ENCODE measurements around the gene PPP1R12A.
"Not testable (repeated sequence)": the region's sequence is repeated elsewhere in the genome, so short reads cannot be mapped to it uniquely, and the experiment has no call there.

The PPP1R12A gene

DNA sequence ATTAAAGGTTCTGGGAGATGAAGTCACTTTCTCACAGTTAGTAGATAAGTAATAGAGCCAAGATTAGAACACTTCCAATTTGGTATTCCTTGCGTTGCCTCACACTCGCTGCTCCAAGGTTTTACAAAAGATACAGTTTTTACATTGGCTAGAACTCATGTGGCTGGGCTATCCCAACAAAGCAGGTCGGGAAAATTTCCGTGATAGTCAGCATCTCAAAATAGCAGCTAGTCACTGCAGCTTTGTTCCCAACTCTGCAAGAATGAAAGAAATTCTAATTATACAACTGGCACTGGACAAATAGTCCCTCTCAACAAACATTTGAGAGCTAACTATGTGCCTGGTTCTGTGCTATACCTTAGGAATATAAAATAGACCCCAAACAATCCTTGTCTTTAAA is 24.6 kb upstream of the PPP1R12A start:
- Histone ChIP-seq H3K36me3 (ENCODE audit: control insufficient read depth, insufficient read depth, low read length) (no peaks in the 10 kb centered on the region), H3K27ac (ENCODE audit: low read depth, low read length, severe bottlenecking) (no peak overlapping the region), H3K4me3 (ENCODE audit: extremely low read depth, insufficient read depth, low read length, poor library complexity, severe bottlenecking) (no peak overlapping the region), H3K9me3 (ENCODE audit: control insufficient read depth, low read length) (no peaks in the 10 kb centered on the region), H3K4me1 (ENCODE audit: control insufficient read depth, insufficient read depth, low read length, poor library complexity, severe bottlenecking) (peaks cover 3% of the 10 kb centered on the region)
- 93 to 97% methylated on average over 4 of the region's 4 CpGs for WGBS, 2 experiments (ENCODE audit: insufficient coverage in 2 of 2)

DNA sequence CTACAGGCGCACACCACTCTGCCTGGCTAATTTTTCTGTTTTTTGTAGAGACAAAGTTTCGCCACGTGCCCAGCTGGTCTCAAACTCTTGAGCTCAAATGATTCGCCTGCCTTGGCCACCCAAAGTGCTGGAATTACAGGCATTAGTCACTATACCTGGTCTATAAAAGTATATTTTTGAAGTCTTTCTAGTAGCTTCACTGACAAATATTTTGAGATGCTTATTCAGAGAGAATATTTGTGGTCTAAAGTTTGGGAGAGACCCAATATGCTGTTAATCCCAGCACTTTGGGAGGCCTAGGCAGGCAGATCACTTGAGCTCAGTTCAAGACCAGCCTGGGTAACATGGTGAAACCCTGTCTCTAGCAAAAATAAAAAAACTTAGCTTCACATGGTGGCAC is 22.0 kb upstream of the PPP1R12A start:
- 88 to 100% methylated on average over 3 of the region's 4 CpGs for WGBS, 2 experiments (ENCODE audit: insufficient coverage in 2 of 2)
- no peak overlapping the region for H3K27ac ChIP-seq (ENCODE audit: low read depth, low read length, severe bottlenecking)
- H3K4me1 ChIP-seq (ENCODE audit: control insufficient read depth, insufficient read depth, low read length, poor library complexity, severe bottlenecking) = peaks cover 3% of the 10 kb centered on the region

DNA sequence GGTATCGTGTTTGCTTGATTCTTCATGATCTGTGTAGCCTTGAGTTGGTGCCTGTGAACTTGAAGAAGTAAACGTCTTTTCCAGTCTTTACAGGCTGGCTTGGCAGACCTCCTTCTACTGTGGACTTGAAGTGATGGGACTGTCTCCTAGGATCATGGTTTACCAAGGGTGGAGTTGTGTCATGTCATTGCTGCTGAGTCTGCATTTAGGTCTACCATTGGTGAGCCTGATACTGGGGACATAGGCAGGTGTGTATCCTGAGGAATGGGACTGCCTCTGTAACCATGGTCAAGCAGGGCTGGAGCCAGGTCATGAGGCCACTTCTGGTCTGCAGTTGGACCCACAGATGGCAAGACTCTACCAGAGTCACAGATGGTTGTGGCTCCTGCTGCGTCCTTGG is 20.7 kb upstream of the PPP1R12A start:
- WGBS, 2 experiments (ENCODE audit: insufficient coverage in 2 of 2) = 88% methylated on average over 2 to 3 of the region's 3 CpGs
- H3K4me1 ChIP-seq (ENCODE audit: control insufficient read depth, insufficient read depth, low read length, poor library complexity, severe bottlenecking) = peaks cover 3% of the 10 kb centered on the region

More for the DNA sequence above, 22.0 kb upstream of the PPP1R12A start:
- Histone ChIP-seq H3K9me3 (ENCODE audit: control insufficient read depth, low read length) (no peaks in the 10 kb centered on the region), H3K36me3 (ENCODE audit: control insufficient read depth, insufficient read depth, low read length) (no peaks in the 10 kb centered on the region), H3K4me3 (ENCODE audit: extremely low read depth, insufficient read depth, low read length, poor library complexity, severe bottlenecking) (no peak overlapping the region)

DNA sequence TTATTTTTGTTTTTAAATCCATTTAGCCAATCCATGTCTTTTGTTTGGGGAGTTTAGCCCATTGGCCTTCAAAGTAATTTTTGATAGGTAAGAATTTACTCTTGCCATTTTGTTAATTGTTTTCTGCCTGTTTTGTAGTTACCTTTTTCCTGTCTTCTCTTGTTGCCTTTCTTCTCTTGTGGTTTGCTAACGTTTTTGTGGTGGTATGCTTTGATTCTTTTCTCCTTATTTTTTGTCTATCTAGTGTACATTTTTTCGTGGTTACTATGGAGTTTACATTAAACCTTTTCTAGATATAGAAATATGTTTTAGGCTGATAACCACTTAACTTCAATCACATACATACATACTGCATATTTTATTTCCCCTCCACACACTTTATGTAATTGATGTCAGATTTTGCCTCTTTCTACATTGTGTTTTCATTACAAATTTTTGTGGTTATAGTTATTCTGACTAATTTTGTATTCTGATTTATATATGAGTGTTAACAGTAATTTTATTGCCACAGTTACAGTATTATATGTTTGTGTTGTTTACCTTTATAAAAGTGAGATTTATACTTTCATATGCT is 19.2 kb upstream of the PPP1R12A start:
- no peaks in the 10 kb centered on the region for H3K9me3 ChIP-seq (ENCODE audit: control insufficient read depth, low read length)
- WGBS, 2 experiments (ENCODE audit: insufficient coverage in 2 of 2) = no CpG with 5 or more reads among the region's 2 CpGs
- no peaks in the 10 kb centered on the region for H3K36me3 ChIP-seq (ENCODE audit: control insufficient read depth, insufficient read depth, low read length)

More for the DNA sequence above, 20.7 kb upstream of the PPP1R12A start:
- Histone ChIP-seq H3K36me3 (ENCODE audit: control insufficient read depth, insufficient read depth, low read length) (no peaks in the 10 kb centered on the region), H3K27ac (ENCODE audit: low read depth, low read length, severe bottlenecking) (no peak overlapping the region), H3K9me3 (ENCODE audit: control insufficient read depth, low read length) (no peaks in the 10 kb centered on the region), H3K4me3 (ENCODE audit: extremely low read depth, insufficient read depth, low read length, poor library complexity, severe bottlenecking) (no peak overlapping the region)

DNA sequence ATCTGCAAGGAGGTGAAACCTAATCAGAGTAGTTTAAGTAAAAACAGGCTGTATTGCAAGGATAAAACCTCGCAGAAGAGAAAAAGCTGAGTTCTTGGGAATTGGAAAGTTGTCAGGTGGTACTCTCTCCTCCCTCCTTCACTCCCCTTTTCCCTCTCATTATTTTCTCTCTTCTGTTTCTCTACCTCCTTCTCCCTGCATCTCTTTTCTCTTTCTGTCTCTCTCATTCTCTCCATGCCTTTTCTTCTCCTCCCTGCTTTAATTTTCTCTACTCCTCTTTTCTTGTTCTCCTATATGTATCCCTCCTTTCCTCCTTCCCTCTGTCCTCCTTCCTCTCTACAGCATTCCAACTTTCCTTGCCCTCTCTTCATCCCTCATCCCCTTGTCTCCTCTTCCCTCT is 14.2 kb upstream of the PPP1R12A start:
- H3K36me3 ChIP-seq (ENCODE audit: control insufficient read depth, insufficient read depth, low read length) = no peaks in the 10 kb centered on the region
- H3K9me3 ChIP-seq (ENCODE audit: control insufficient read depth, low read length) = no peaks in the 10 kb centered on the region
- no peaks in the 10 kb centered on the region for H3K4me1 ChIP-seq (ENCODE audit: control insufficient read depth, insufficient read depth, low read length, poor library complexity, severe bottlenecking)
- WGBS, 2 experiments (ENCODE audit: insufficient coverage in 2 of 2) = no CpG with 5 or more reads among the region's 1 CpG
- no peak overlapping the region for H3K27ac ChIP-seq (ENCODE audit: low read depth, low read length, severe bottlenecking)
- H3K4me3 ChIP-seq (ENCODE audit: extremely low read depth, insufficient read depth, low read length, poor library complexity, severe bottlenecking) = no peak overlapping the region

More for the DNA sequence above, 19.2 kb upstream of the PPP1R12A start:
- Histone ChIP-seq H3K4me1 (ENCODE audit: control insufficient read depth, insufficient read depth, low read length, poor library complexity, severe bottlenecking) (no peaks in the 10 kb centered on the region), H3K4me3 (ENCODE audit: extremely low read depth, insufficient read depth, low read length, poor library complexity, severe bottlenecking) (no peak overlapping the region), H3K27ac (ENCODE audit: low read depth, low read length, severe bottlenecking) (no peak overlapping the region)

DNA sequence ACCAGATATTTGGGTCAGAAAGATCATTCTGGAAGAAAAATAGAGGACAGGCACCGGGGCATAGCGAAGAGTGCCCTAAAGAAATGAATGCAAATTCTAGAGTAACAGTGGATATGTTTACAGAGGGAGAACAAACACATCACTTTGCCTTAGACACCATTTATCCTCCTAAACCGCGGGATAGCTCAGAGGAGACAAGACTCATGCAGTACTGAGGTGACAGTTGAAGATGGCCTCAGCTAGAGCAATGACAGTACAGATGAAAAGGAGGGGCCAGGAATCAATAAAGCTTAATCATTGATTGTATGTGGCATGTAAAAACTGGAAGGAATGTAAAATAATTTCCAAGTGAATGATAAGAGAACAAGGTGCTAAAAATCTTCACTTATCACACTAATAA is 10.5 kb upstream of the PPP1R12A start:
- Histone ChIP-seq H3K4me1 (ENCODE audit: control insufficient read depth, insufficient read depth, low read length, poor library complexity, severe bottlenecking) (no peaks in the 10 kb centered on the region), H3K9me3 (ENCODE audit: control insufficient read depth, low read length) (no peaks in the 10 kb centered on the region), H3K4me3 (ENCODE audit: extremely low read depth, insufficient read depth, low read length, poor library complexity, severe bottlenecking) (no peak overlapping the region), H3K36me3 (ENCODE audit: control insufficient read depth, insufficient read depth, low read length) (no peaks in the 10 kb centered on the region), H3K27ac (ENCODE audit: low read depth, low read length, severe bottlenecking) (no peak overlapping the region)
- WGBS, 2 experiments (ENCODE audit: insufficient coverage in 2 of 2) = no CpG with 5 or more reads among the region's 4 CpGs

DNA sequence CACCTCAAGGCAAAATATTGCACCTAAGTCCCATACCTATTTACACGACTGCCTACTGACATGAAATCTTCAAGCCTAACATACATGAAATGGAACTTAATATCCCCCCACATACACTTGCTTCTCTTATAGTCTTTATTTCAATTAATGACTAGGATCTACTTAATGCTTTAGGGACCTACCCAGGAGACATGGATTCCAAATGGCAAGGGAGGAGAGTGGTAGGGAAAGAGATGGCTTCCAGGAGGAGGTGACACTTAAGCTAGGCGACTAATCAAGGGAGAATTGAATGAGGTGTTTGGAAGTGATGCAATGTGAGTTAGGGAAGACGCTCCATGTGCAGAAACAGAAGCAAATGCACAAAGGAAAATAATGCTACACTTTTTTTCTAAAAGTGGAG is 9.7 kb upstream of the PPP1R12A start:
- WGBS, 2 experiments (ENCODE audit: insufficient coverage in 2 of 2) = 84 to 88% methylated on average over 2 to 3 of the region's 3 CpGs
- Histone ChIP-seq H3K4me3 (ENCODE audit: extremely low read depth, insufficient read depth, low read length, poor library complexity, severe bottlenecking) (no peak overlapping the region), H3K27ac (ENCODE audit: low read depth, low read length, severe bottlenecking) (no peak overlapping the region), H3K9me3 (ENCODE audit: control insufficient read depth, low read length) (no peaks in the 10 kb centered on the region), H3K4me1 (ENCODE audit: control insufficient read depth, insufficient read depth, low read length, poor library complexity, severe bottlenecking) (no peaks in the 10 kb centered on the region), H3K36me3 (ENCODE audit: control insufficient read depth, insufficient read depth, low read length) (no peaks in the 10 kb centered on the region)

DNA sequence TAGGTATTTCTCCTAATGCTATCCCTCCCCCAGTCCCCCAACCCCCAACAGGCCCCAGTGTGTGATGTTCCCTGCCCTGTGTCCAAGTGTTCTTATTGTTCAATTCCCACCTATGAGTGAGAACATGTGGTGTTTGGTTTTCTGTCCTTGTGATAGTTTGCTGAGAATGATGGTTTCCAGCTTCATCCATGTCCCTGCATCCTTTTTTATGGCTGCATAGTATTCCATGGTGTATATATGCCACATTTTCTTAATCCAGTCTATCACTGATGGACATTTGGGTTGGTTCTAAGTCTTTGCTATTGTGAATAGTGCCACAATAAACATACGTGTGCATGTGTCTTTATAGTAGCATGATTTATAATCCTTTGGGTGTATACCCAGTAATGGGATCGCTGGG is 7.9 kb upstream of the PPP1R12A start:
- not testable (repeated sequence) for H3K27ac ChIP-seq (ENCODE audit: low read depth, low read length, severe bottlenecking); H3K9me3 ChIP-seq (ENCODE audit: control insufficient read depth, low read length); H3K36me3 ChIP-seq (ENCODE audit: control insufficient read depth, insufficient read depth, low read length); H3K4me3 ChIP-seq (ENCODE audit: extremely low read depth, insufficient read depth, low read length, poor library complexity, severe bottlenecking); H3K4me1 ChIP-seq (ENCODE audit: control insufficient read depth, insufficient read depth, low read length, poor library complexity, severe bottlenecking)
- WGBS, 2 experiments (ENCODE audit: insufficient coverage in 2 of 2) = 100% methylated on average over 1 of the region's 2 CpGs; no CpG with 5 or more reads in 1 of the 2 experiments

DNA sequence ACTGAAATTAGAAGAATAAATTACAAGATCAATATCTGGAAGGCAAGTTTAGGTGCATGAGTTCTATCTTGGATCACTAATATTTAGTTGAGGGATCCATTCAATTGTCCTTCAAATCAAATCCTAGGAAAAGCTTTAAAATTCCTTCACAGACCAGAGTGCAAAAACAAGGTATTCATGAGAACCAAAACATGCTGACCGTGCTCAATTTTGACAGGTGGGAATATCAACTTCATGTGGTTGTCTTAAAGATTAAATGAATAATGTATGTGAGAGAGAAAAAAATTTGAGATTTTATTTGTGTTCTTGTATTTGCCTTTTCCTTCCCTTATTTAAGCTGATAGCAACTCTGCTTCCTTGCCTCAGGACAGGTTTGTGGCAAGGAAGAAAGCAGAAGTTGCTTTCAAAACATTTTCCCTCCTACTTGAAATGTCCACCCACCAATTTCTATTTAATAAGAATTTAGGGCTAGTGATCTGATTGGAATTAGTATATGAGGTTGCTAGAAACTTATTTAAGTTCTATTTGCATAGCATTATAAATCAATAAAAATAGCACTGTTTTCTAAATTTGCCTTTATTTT is 4.9 kb upstream of the PPP1R12A start:
- no peaks in the 10 kb centered on the region for H3K9me3 ChIP-seq (ENCODE audit: control insufficient read depth, low read length)
- WGBS, 2 experiments (ENCODE audit: insufficient coverage in 2 of 2) = 100% methylated on average over 1 of the region's 1 CpG; no CpG with 5 or more reads in 1 of the 2 experiments
- H3K27ac ChIP-seq (ENCODE audit: low read depth, low read length, severe bottlenecking) = no peak overlapping the region
- no peak overlapping the region for H3K4me3 ChIP-seq (ENCODE audit: extremely low read depth, insufficient read depth, low read length, poor library complexity, severe bottlenecking)
- H3K36me3 ChIP-seq (ENCODE audit: control insufficient read depth, insufficient read depth, low read length) = no peaks in the 10 kb centered on the region
- H3K4me1 ChIP-seq (ENCODE audit: control insufficient read depth, insufficient read depth, low read length, poor library complexity, severe bottlenecking) = peaks cover 3% of the 10 kb centered on the region

DNA sequence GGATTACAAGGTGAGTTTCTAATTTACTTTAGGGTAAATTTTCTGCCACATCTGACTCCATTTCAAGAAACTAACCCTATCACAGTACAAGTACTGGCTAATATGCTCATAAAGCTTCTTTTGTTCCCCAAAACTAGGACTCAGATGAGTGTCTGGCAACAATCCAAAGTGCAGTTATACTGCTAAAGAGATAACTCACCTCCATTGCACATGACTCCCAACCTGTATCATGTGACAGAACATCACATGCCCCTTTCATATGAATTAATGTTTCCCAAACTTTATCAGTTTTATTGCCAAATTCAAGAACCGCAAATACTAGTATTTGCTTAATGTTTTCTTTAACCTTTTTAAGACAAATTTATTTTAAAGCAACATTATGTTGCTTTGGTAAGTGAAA is 3.9 kb upstream of the PPP1R12A start:
- Histone ChIP-seq H3K36me3 (ENCODE audit: control insufficient read depth, insufficient read depth, low read length) (no peaks in the 10 kb centered on the region), H3K27ac (ENCODE audit: low read depth, low read length, severe bottlenecking) (no peak overlapping the region), H3K4me1 (ENCODE audit: control insufficient read depth, insufficient read depth, low read length, poor library complexity, severe bottlenecking) (peaks cover 3% of the 10 kb centered on the region), H3K4me3 (ENCODE audit: extremely low read depth, insufficient read depth, low read length, poor library complexity, severe bottlenecking) (no peak overlapping the region), H3K9me3 (ENCODE audit: control insufficient read depth, low read length) (no peaks in the 10 kb centered on the region)
- no CpG with 5 or more reads among the region's 1 CpG for WGBS, 2 experiments (ENCODE audit: insufficient coverage in 2 of 2)

DNA sequence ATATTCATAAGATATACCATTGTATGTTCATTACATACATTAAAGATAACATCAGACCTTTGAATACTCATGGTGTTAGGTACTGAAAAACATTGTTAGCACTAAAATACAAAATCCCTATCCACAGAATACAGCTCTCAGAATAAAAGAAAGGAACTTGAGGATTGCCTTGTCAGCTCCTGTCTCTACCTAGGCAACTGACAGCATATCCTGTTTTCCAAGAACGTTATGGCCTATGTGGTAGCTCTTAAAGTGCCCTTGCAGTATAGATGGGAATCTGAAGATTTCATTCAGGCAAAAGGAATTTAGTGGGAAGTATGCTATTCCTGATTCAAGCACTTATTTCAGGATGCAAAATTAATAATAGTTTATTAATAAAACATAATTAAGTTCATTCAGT is 1.8 kb upstream of the PPP1R12A start:
- peaks cover 7% of the 10 kb centered on the region for H3K4me1 ChIP-seq (ENCODE audit: control insufficient read depth, insufficient read depth, low read length, poor library complexity, severe bottlenecking)
- no peaks in the 10 kb centered on the region for H3K36me3 ChIP-seq (ENCODE audit: control insufficient read depth, insufficient read depth, low read length)
- WGBS, 2 experiments (ENCODE audit: insufficient coverage in 2 of 2) = no CpG with 5 or more reads among the region's 1 CpG
- no peak overlapping the region for H3K27ac ChIP-seq (ENCODE audit: low read depth, low read length, severe bottlenecking)
- H3K4me3 ChIP-seq (ENCODE audit: extremely low read depth, insufficient read depth, low read length, poor library complexity, severe bottlenecking) = no peak overlapping the region
- H3K9me3 ChIP-seq (ENCODE audit: control insufficient read depth, low read length) = no peaks in the 10 kb centered on the region
